SIG-M5 treated with dmso at 0.1 percent for 504 hours (cell line): Measurements from ENCODE around the gene KIF16B.

Experiments
- DNase-seq: peaks from one replicate; lab custom pipeline; 2025; ENCODE audit not compliant: unreplicated experiment; lab: John Stamatoyannopoulos, UW

Gene KIF16B

GRCh38 chr20:16405254-16405653 lies 168.0 kb downstream of the KIF16B start:
- DNase-seq: no peak

GRCh38 chr20:16404640-16405039 lies 168.6 kb downstream of the KIF16B start:
- DNase-seq: no peak

- DNase-seq: no peak
Measured at GRCh38 chr20:16404171-16404570, 169.1 kb downstream of the KIF16B start.

- DNase-seq: no peak
Measured at GRCh38 chr20:16400234-16400633, 173.0 kb downstream of the KIF16B start.

GRCh38 chr20:16399801-16400200 lies 173.4 kb downstream of the KIF16B start:
- no peak for DNase-seq

- DNase-seq: no peak
Measured at GRCh38 chr20:16397086-16397485, 176.2 kb downstream of the KIF16B start.

GRCh38 chr20:16395366-16395765 lies 177.9 kb downstream of the KIF16B start:
- DNase-seq: no peak

GRCh38 chr20:16394784-16395183 lies 178.5 kb downstream of the KIF16B start:
- DNase-seq: no peak

GRCh38 chr20:16393836-16394235 lies 179.4 kb downstream of the KIF16B start:
- no peak for DNase-seq

- DNase-seq: no peak
Measured at GRCh38 chr20:16393297-16393696, 180.0 kb downstream of the KIF16B start.

GRCh38 chr20:16392346-16392745 lies 180.9 kb downstream of the KIF16B start:
- DNase-seq: no peak

GRCh38 chr20:16390991-16391390 lies 182.3 kb downstream of the KIF16B start:
- peak; percentile 45 for DNase-seq

GRCh38 chr20:16388731-16389130 lies 184.5 kb downstream of the KIF16B start:
- DNase-seq: no peak

- peak; percentile 36 for DNase-seq
Measured at GRCh38 chr20:16387666-16388065, 185.6 kb downstream of the KIF16B start.

- no peak for DNase-seq
Measured at GRCh38 chr20:16385891-16386290, 187.4 kb downstream of the KIF16B start.

GRCh38 chr20:16385462-16385861 lies 187.8 kb downstream of the KIF16B start:
- no peak for DNase-seq

GRCh38 chr20:16381444-16381843 lies 191.8 kb downstream of the KIF16B start:
- no peak for DNase-seq

GRCh38 chr20:16378712-16379370 lies 194.4 kb downstream of the KIF16B start:
- no peak for DNase-seq

- no peak for DNase-seq
Measured at GRCh38 chr20:16378122-16378521, 195.1 kb downstream of the KIF16B start.

GRCh38 chr20:16369441-16369840 lies 203.8 kb downstream of the KIF16B start:
- no peak for DNase-seq

- no peak for DNase-seq
Measured at GRCh38 chr20:16368645-16369292, 204.5 kb downstream of the KIF16B start.

GRCh38 chr20:16367948-16368560 lies 205.2 kb downstream of the KIF16B start:
- no peak for DNase-seq
